Stimulated activated effector memory CD8-positive, alpha-beta T cell treated with anti-CD3 and anti-CD28 coated beads, Interleukin-12 subunit alpha, Interleukin-12 subunit beta, amount 100 ng/mL, for 72 hours (primary cell): ENCODE measurements around the gene FZD1.

ENCODE experiments used
- ATAC-seq: fragments of 150-1000 bp; cut with Tn5 transposase; 2 replicates; pipeline ENCODE4 v1.10.0; 2021
- DNase-seq, 2 donors: peaks; one replicate each; pipeline ENCODE4 v3.0.0; 2021 to 2022; ENCODE audit warnings: low spot score in 2 of 2
- H3K27ac Mint-ChIP-seq: one replicate; pipeline ENCODE4 v1.8.0; 2022; ENCODE audit warnings: mild to moderate bottlenecking, mixed read lengths
- H3K36me3 Mint-ChIP-seq: one replicate; pipeline ENCODE4 v1.8.0; 2022; ENCODE audit warnings: mild to moderate bottlenecking, mixed read lengths
- H3K4me1 Mint-ChIP-seq: one replicate; pipeline ENCODE4 v1.8.0; 2022; ENCODE audit warnings: mixed read lengths
- H3K4me3 Mint-ChIP-seq: one replicate; pipeline ENCODE4 v1.8.0; 2022; ENCODE audit warnings: mild to moderate bottlenecking, mixed read lengths
- H3K9me3 Mint-ChIP-seq: one replicate; pipeline ENCODE4 v1.8.0; 2022; ENCODE audit warnings: mixed read lengths

The FZD1 gene

GRCh38 chr7:91285696-91286355 lies 21.6 kb downstream of the FZD1 start:
- no peak for ATAC-seq
- H3K4me1 Mint-ChIP-seq, result no peaks in the 10 kb centered on the region
- no peaks in the 10 kb centered on the region for H3K9me3 Mint-ChIP-seq
- no peaks in the 10 kb centered on the region for H3K36me3 Mint-ChIP-seq
- no peak overlapping the region for H3K27ac Mint-ChIP-seq
- H3K4me3 Mint-ChIP-seq, result no peak overlapping the region
- no peak for DNase-seq

GRCh38 chr7:91286432-91286831 lies 22.2 kb downstream of the FZD1 start:
- no peak overlapping the region for H3K4me3 Mint-ChIP-seq
- H3K27ac Mint-ChIP-seq, result no peak overlapping the region
- H3K9me3 Mint-ChIP-seq, result no peaks in the 10 kb centered on the region
- ATAC-seq (no peak), DNase-seq (no peak)
- H3K4me1 Mint-ChIP-seq, result no peaks in the 10 kb centered on the region
- H3K36me3 Mint-ChIP-seq, result no peaks in the 10 kb centered on the region

- Mint-ChIP-seq H3K27ac (no peak overlapping the region), H3K9me3 (no peaks in the 10 kb centered on the region), H3K4me3 (no peak overlapping the region), H3K4me1 (no peaks in the 10 kb centered on the region), H3K36me3 (no peaks in the 10 kb centered on the region)
- DNase-seq, result no peak
- ATAC-seq, result no peak
These were observed 23.3 kb downstream of the FZD1 start for GRCh38 chr7:91287371-91288084.

GRCh38 chr7:91288208-91288824 lies 24.1 kb downstream of the FZD1 start:
- Mint-ChIP-seq H3K4me3 (no peak overlapping the region), H3K4me1 (no peaks in the 10 kb centered on the region), H3K9me3 (no peaks in the 10 kb centered on the region), H3K36me3 (no peaks in the 10 kb centered on the region), H3K27ac (no peak overlapping the region)
- DNase-seq (no peak), ATAC-seq (no peak)

GRCh38 chr7:91289633-91290254 lies 25.5 kb downstream of the FZD1 start:
- DNase-seq (no peak), ATAC-seq (no peak)
- H3K4me1 Mint-ChIP-seq, result no peaks in the 10 kb centered on the region
- H3K4me3 Mint-ChIP-seq, result no peak overlapping the region
- H3K9me3 Mint-ChIP-seq, result no peaks in the 10 kb centered on the region
- no peak overlapping the region for H3K27ac Mint-ChIP-seq
- H3K36me3 Mint-ChIP-seq, result no peaks in the 10 kb centered on the region

GRCh38 chr7:91291302-91291701 lies 27.1 kb downstream of the FZD1 start:
- DNase-seq, result no peak
- no peak for ATAC-seq
- Mint-ChIP-seq H3K27ac (no peak overlapping the region), H3K4me1 (no peaks in the 10 kb centered on the region), H3K36me3 (no peaks in the 10 kb centered on the region), H3K9me3 (no peaks in the 10 kb centered on the region), H3K4me3 (no peak overlapping the region)

GRCh38 chr7:91291902-91292301 lies 27.7 kb downstream of the FZD1 start:
- DNase-seq (no peak), ATAC-seq (no peak)
- Mint-ChIP-seq H3K4me1 (no peaks in the 10 kb centered on the region), H3K27ac (no peak overlapping the region), H3K4me3 (no peak overlapping the region), H3K9me3 (no peaks in the 10 kb centered on the region), H3K36me3 (no peaks in the 10 kb centered on the region)

- DNase-seq (no peak), ATAC-seq (no peak)
- H3K27ac Mint-ChIP-seq, result no peak overlapping the region
- no peaks in the 10 kb centered on the region for H3K36me3 Mint-ChIP-seq
- H3K9me3 Mint-ChIP-seq, result no peaks in the 10 kb centered on the region
- H3K4me1 Mint-ChIP-seq, result no peaks in the 10 kb centered on the region
- H3K4me3 Mint-ChIP-seq, result no peak overlapping the region
These were observed 28.3 kb downstream of the FZD1 start for GRCh38 chr7:91292506-91292905.

GRCh38 chr7:91293136-91293535 lies 28.9 kb downstream of the FZD1 start:
- no peaks in the 10 kb centered on the region for H3K9me3 Mint-ChIP-seq
- H3K36me3 Mint-ChIP-seq, result no peaks in the 10 kb centered on the region
- H3K27ac Mint-ChIP-seq, result no peak overlapping the region
- H3K4me3 Mint-ChIP-seq, result no peak overlapping the region
- no peaks in the 10 kb centered on the region for H3K4me1 Mint-ChIP-seq
- no peak for ATAC-seq
- DNase-seq, result no peak

GRCh38 chr7:91293840-91294239 lies 29.6 kb downstream of the FZD1 start:
- DNase-seq (no peak), ATAC-seq (no peak)
- H3K4me3 Mint-ChIP-seq, result no peak overlapping the region
- no peaks in the 10 kb centered on the region for H3K36me3 Mint-ChIP-seq
- H3K27ac Mint-ChIP-seq, result no peak overlapping the region
- no peaks in the 10 kb centered on the region for H3K4me1 Mint-ChIP-seq
- H3K9me3 Mint-ChIP-seq, result no peaks in the 10 kb centered on the region

- no peak overlapping the region for H3K4me3 Mint-ChIP-seq
- no peaks in the 10 kb centered on the region for H3K4me1 Mint-ChIP-seq
- ATAC-seq, result no peak
- no peaks in the 10 kb centered on the region for H3K9me3 Mint-ChIP-seq
- no peak overlapping the region for H3K27ac Mint-ChIP-seq
- no peaks in the 10 kb centered on the region for H3K36me3 Mint-ChIP-seq
- no peak for DNase-seq
These were observed 30.5 kb downstream of the FZD1 start for GRCh38 chr7:91294639-91295220.

- ATAC-seq, result no peak
- Mint-ChIP-seq H3K4me3 (no peak overlapping the region), H3K36me3 (no peaks in the 10 kb centered on the region), H3K4me1 (no peaks in the 10 kb centered on the region), H3K9me3 (no peaks in the 10 kb centered on the region), H3K27ac (no peak overlapping the region)
- no peak for DNase-seq
These were observed 31.3 kb downstream of the FZD1 start for GRCh38 chr7:91295576-91295975.

GRCh38 chr7:91297939-91298338 lies 33.7 kb downstream of the FZD1 start:
- H3K27ac Mint-ChIP-seq, result no peak overlapping the region
- H3K36me3 Mint-ChIP-seq, result no peaks in the 10 kb centered on the region
- H3K4me3 Mint-ChIP-seq, result no peak overlapping the region
- DNase-seq (no peak), ATAC-seq (no peak)
- no peaks in the 10 kb centered on the region for H3K9me3 Mint-ChIP-seq
- H3K4me1 Mint-ChIP-seq, result no peaks in the 10 kb centered on the region

- no peaks in the 10 kb centered on the region for H3K9me3 Mint-ChIP-seq
- H3K4me1 Mint-ChIP-seq, result no peaks in the 10 kb centered on the region
- ATAC-seq, result no peak
These were observed 35.9 kb downstream of the FZD1 start for GRCh38 chr7:91299952-91300775.

GRCh38 chr7:91302794-91303193 lies 38.6 kb downstream of the FZD1 start:
- no peaks in the 10 kb centered on the region for H3K4me1 Mint-ChIP-seq
- ATAC-seq, result no peak
- peaks cover 3% of the 10 kb centered on the region for H3K9me3 Mint-ChIP-seq
- H3K27ac Mint-ChIP-seq, result no peak overlapping the region
- no peak for DNase-seq
- no peaks in the 10 kb centered on the region for H3K36me3 Mint-ChIP-seq
- no peak overlapping the region for H3K4me3 Mint-ChIP-seq

More at GRCh38 chr7:91299952-91300775, 35.9 kb downstream of the FZD1 start:
- no peak for DNase-seq
- Mint-ChIP-seq H3K36me3 (no peaks in the 10 kb centered on the region), H3K4me3 (no peak overlapping the region), H3K27ac (no peak overlapping the region)
